Body of pancreas (tissue), 4 donors: ENCODE measurements around the gene KRTAP12-4.

Experiments
- CTCF ChIP-seq, 7 experiments: fragments of 450-650 bp in 4 of 7; fragments of 200-600 bp in 3 of 7; sonication (generic) in 3 of 7; IDR thresholded peaks; one replicate each; pipeline ENCODE4 v1.5.1; 2016 to 2019; ENCODE audit warnings: antibody characterized with exemption in 7 of 7
- POLR2A ChIP-seq, 3 donors: fragments of 450-650 bp; IDR thresholded peaks; one replicate each; pipeline ENCODE4 v1.6.1; 2016; ENCODE audit warnings: antibody characterized with exemption in 3 of 3, mild to moderate bottlenecking in 2 of 3

- TF ChIP-seq CTCF (IDR thresholded peaks at IDR 0.05) (no peak), POLR2A (IDR thresholded peaks at IDR 0.05) (no peak)
Observed at GRCh38 chr21:44700101-44701022, 45.9 kb upstream of the KRTAP12-4 start.
